ENCODE results near the gene ADARB2. TPM values are rescaled to one million over a fixed set of nuclear protein-coding genes. Genes with fewer than 3 reads are reported as not detected.

The ADARB2 gene
- total and polyA plus RNA-seq, 4 donors = 0.55 to 0.70 (median 0.59) TPM; not detected in 1

- peak; percentile 16 for DNase-seq (ENCODE audit: low spot score)
Observed at GRCh38 chr10:1375346-1376170, 361.8 kb downstream of the ADARB2 start.

More at GRCh38 chr10:1375346-1376170, 361.8 kb downstream of the ADARB2 start:
- TF ChIP-seq TAF1 (conservative IDR thresholded peaks at IDR 0.05) (no peak), RAD21 (IDR thresholded peaks at IDR 0.05) (no peak), GABPA (IDR thresholded peaks at IDR 0.05 in 1 of 2, conservative IDR thresholded peaks at IDR 0.05 in 1 of 2) (no peak), FOXA1 (IDR thresholded peaks at IDR 0.05) (no peak), YY1 (IDR thresholded peaks at IDR 0.05) (no peak), EGR1 (IDR thresholded peaks at IDR 0.05; ENCODE audit: low read depth in 2 of 2) (no peak), REST (IDR thresholded peaks at IDR 0.05) (no peak), JUND (IDR thresholded peaks at IDR 0.05) (no peak), ATF3 (IDR thresholded peaks at IDR 0.05) (no peak), FOXA2 (IDR thresholded peaks at IDR 0.05) (no peak), HNF4G (IDR thresholded peaks at IDR 0.05) (no peak), HNF4A (conservative IDR thresholded peaks at IDR 0.05) (no peak), CTCF (IDR thresholded peaks at IDR 0.05; ENCODE audit: low read depth, low read length, missing input control) (no peak), SP1 (IDR thresholded peaks at IDR 0.05) (no peak), ZBTB33 (IDR thresholded peaks at IDR 0.05) (no peak), RXRA (IDR thresholded peaks at IDR 0.05) (no peak), MAX (IDR thresholded peaks at IDR 0.05) (no peak), NR2F2 (IDR thresholded peaks at IDR 0.05) (no peak)
- Histone ChIP-seq H3K4me1 (ENCODE audit: control insufficient read depth in 4 of 4, insufficient read depth in 4 of 4, low read length in 3 of 4) (peaks cover 0 to 5% (median under 1%) of the 10 kb centered on the region in 4 donors), H3K27me3 (ENCODE audit: control insufficient read depth in 4 of 4, insufficient read depth in 4 of 4, low read length in 3 of 4) (peaks cover 0 to 3% (median 2%) of the 10 kb centered on the region in 4 donors), H3K36me3 (ENCODE audit: control insufficient read depth in 4 of 4, insufficient read depth in 3 of 4, low read depth in 1 of 4, low read length in 3 of 4) (no peaks in the 10 kb centered on the region), H3K27ac (ENCODE audit: low read depth in 1 of 2, low read length in 2 of 2) (no peak overlapping the region), H3K9ac (ENCODE audit: low read depth in 1 of 2, low read length in 2 of 2) (no peak overlapping the region), H3K9me3 (ENCODE audit: control insufficient read depth in 4 of 4, low read length in 3 of 4) (no peaks in the 10 kb centered on the region), H3K4me3 (ENCODE audit: low read depth in 1 of 3, low read length in 3 of 3) (no peak overlapping the region)
- 88% methylated on average over 27 of the region's 27 CpGs for WGBS
